GM12878 (cell line): Measurements from ENCODE around the gene CHRNB2. TPM values are rescaled to one million over a fixed set of nuclear protein-coding genes. Genes with fewer than 3 reads are reported as not detected.

Experiments
- CEBPB ChIP-seq, 2 experiments: fragments of 150-350 bp in 1 of 2; IDR thresholded peaks; 2 replicates each; pipeline ENCODE4 v1.6.1; 2012 to 2014; ENCODE audit warnings: low read depth in 2 of 2, low read length in 2 of 2, borderline replicate concordance in 1 of 2, inconsistent platforms in 1 of 2
- ETV6 ChIP-seq, 2 experiments: fragments of 450-650 bp in 1 of 2; IDR thresholded peaks in 1 of 2; conservative IDR thresholded peaks in 1 of 2; 2 replicates each; pipeline ENCODE4 v1.6.1; 2014; ENCODE audit warnings: antibody characterized with exemption in 1 of 2, borderline replicate concordance in 1 of 2, low read depth in 1 of 2, mild to moderate bottlenecking in 1 of 2, moderate library complexity in 1 of 2
- FOXK2 ChIP-seq: fragments of 450-650 bp; IDR thresholded peaks from 2 replicates; pipeline ENCODE4 v1.6.1; 2017; ENCODE audit warnings: mild to moderate bottlenecking, moderate library complexity
- IKZF2 ChIP-seq, 2 experiments: fragments of 450-650 bp; IDR thresholded peaks; 2 replicates each; pipeline ENCODE4 v1.6.1; 2017; ENCODE audit warnings: mild to moderate bottlenecking in 2 of 2, moderate library complexity in 2 of 2
- NBN ChIP-seq: fragments of 450-650 bp; IDR thresholded peaks from 2 replicates; pipeline ENCODE4 v1.6.1; 2016
- NR2F1 ChIP-seq: fragments of 450-650 bp; conservative IDR thresholded peaks from 2 replicates; pipeline ENCODE4 v1.6.1; 2017; ENCODE audit warnings: mild to moderate bottlenecking
- PAX8 ChIP-seq: fragments of 450-650 bp; IDR thresholded peaks from 2 replicates; pipeline ENCODE4 v1.6.1; 2017; ENCODE audit warnings: mild to moderate bottlenecking, moderate library complexity
- POLR2A ChIP-seq: IDR thresholded peaks from 2 replicates; pipeline ENCODE4 v1.6.1; 2011; ENCODE audit warnings: low read depth, mild to moderate bottlenecking, low read length
- POU2F2 ChIP-seq: IDR thresholded peaks from 3 replicates; pipeline ENCODE4 v1.6.1; 2011; ENCODE audit warnings: low read depth, mild to moderate bottlenecking, low read length, borderline replicate concordance
- SIN3A ChIP-seq: IDR thresholded peaks from 2 replicates; pipeline ENCODE4 v1.6.1; 2012; ENCODE audit warnings: low read depth, low read length, improper control_type of control experiment
- SP1 ChIP-seq: IDR thresholded peaks from one replicate; pipeline ENCODE4 v1.6.1; 2011; ENCODE audit warnings: low read depth, low read length
- SRF ChIP-seq, 2 experiments: IDR thresholded peaks; 2 replicates each; pipeline ENCODE4 v1.6.1; 2011; ENCODE audit warnings: low read depth in 2 of 2, low read length in 2 of 2, mild to moderate bottlenecking in 1 of 2, moderate library complexity in 1 of 2
- SUZ12 ChIP-seq: fragments of 200-600 bp; sonication (generic); IDR thresholded peaks from one replicate; pipeline ENCODE4 v1.6.1; 2018; ENCODE audit warnings: antibody characterized with exemption, mild to moderate bottlenecking; ENCODE audit not compliant: unreplicated experiment
- WRNIP1 ChIP-seq: IDR thresholded peaks from 2 replicates; pipeline ENCODE4 v1.6.1; 2011; ENCODE audit warnings: low read depth, low read length, improper control_type of control experiment, borderline replicate concordance
- ZNF207 ChIP-seq: fragments of 450-650 bp; IDR thresholded peaks from 2 replicates; pipeline ENCODE4 v1.6.1; 2014; ENCODE audit warnings: antibody characterized with exemption, mild to moderate bottlenecking, borderline replicate concordance
- polyA plus RNA-seq, 11 experiments: library from polyadenylated mRNA; depleted of rRNA in 4 of 11; unstranded in 6 of 11; stranded (reverse) in 5 of 11; fragments of >200 nt; fragmentation: Nextera tagmentation in 4 of 11; fragmentation: Illumina TruSeq in 1 of 11; extraction: Ambion mirVana in 4 of 11; extraction: Trizol in 1 of 11; gene quantifications; 1 replicate in 1 of 11; 2 replicates in 10 of 11; pipeline versions ENCODE4 v1.2.1 to v1.2.3, GENCODE V29; 2011 to 2016; ENCODE audit warnings: inconsistent platforms in 2 of 11, missing spikeins in 2 of 11, low read depth in 1 of 11
- total RNA-seq, 4 experiments: library from RNA; depleted of rRNA in 3 of 4; stranded (reverse); fragments of >200 nt in 3 of 4; fragmentation: Illumina TruSeq in 1 of 4; extraction: Trizol in 1 of 4; gene quantifications; 2 replicates each; pipeline versions ENCODE4 v1.2.1 to v1.2.3, GENCODE V29; 2013 to 2021
- TF ChIP-seq, protein P1 (sequence below): fragments of 450-650 bp; IDR thresholded peaks from 2 replicates; pipeline ENCODE4 v1.6.1; 2016; ENCODE audit warnings: mild to moderate bottlenecking
- TF ChIP-seq, protein P2 (sequence below): fragments of 450-650 bp; IDR thresholded peaks from 2 replicates; pipeline ENCODE4 v1.6.1; 2017; ENCODE audit warnings: antibody characterized with exemption, mild to moderate bottlenecking, moderate library complexity
- TF ChIP-seq, protein P3 (sequence below): fragments of 450-650 bp; IDR thresholded peaks from 2 replicates; pipeline ENCODE4 v1.6.1; 2016; ENCODE audit warnings: mild to moderate bottlenecking, moderate library complexity, borderline replicate concordance

Gene CHRNB2
- total and polyA plus RNA-seq, 10 of the 15 experiments (the other 5 are each of a cell fraction or from before 2014, with no cell fraction given) = 0.01 to 0.11 (median 0.03) TPM; not detected in 6

DNA sequence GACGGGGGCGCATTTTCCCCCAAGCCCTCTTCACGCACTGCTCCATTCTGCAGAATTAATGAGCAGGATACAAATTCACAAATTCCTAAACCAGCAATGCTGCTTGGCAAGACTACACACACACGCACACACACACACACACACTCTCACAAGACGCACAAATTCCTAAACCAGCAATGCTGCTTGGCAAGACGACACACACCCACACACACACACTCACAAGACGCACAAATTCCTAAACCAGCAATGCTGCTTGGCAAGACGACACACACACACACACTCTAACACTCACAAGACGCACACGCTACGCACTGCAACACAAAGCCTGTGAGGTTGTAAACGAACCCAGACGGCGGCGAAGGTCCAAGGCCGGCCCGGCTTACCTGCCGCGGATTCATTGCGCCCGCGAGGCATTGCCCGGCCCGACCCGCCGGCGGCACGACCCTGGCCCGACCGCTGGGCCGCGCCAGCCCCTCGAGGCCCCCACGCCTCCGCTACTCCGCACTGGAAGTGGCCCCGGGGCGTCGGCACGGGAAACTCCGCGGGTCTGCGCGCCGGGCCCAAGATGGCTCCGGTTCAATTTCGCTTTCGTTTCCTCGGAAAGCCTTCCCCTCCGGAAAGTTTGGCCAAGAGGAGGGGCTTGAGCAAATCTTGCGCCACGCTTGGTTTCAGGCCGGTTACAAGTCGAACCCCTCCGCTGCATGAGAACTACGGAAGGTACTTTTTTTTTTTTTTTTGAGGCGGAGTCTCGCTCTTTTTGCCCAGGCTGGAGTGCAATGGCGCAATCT lies 40.2 kb downstream of the CHRNB2 start, which contains the start of gene ADAR (continued):
- TF ChIP-seq ETV6 (conservative IDR thresholded peaks at IDR 0.05 in 1 of 2, IDR thresholded peaks at IDR 0.05 in 1 of 2; ENCODE audit: borderline replicate concordance in 1 of 2, low read depth in 1 of 2) (peak in 1 of 2 experiments; percentile 43; a peak in 1 of 4 replicates), POLR2A (peak; percentile 84), SRF (IDR thresholded peaks at IDR 0.05; ENCODE audit: low read depth in 2 of 2, low read length in 2 of 2) (peak in 1 of 2 experiments; percentile 49; a peak in 1 of 4 replicates), WRNIP1 (0 out of 2 replicates have a peak, but pooled peaks have one; percentile 89), SP1 (peak; percentile 46), SIN3A (no peak), PAX8 (no peak), IKZF2 (IDR thresholded peaks at IDR 0.05) (peak; percentile 47; a peak in 1 of 4 replicates), SUZ12 (no peak), NR2F1 (peak; percentile 69; the same call in 1 of the 2 replicates), POU2F2 (0 out of 3 replicates have a peak, but pooled peaks have one; percentile 58), NBN (peak; percentile 90), ZNF207 (peak; percentile 94), FOXK2 (no peak), CEBPB (IDR thresholded peaks at IDR 0.05; ENCODE audit: borderline replicate concordance in 1 of 2, low read depth in 2 of 2, low read length in 2 of 2) (peak in 1 of 2 experiments; percentile 49; a peak in 1 of 4 replicates)
- TF ChIP-seq, protein P1, sequence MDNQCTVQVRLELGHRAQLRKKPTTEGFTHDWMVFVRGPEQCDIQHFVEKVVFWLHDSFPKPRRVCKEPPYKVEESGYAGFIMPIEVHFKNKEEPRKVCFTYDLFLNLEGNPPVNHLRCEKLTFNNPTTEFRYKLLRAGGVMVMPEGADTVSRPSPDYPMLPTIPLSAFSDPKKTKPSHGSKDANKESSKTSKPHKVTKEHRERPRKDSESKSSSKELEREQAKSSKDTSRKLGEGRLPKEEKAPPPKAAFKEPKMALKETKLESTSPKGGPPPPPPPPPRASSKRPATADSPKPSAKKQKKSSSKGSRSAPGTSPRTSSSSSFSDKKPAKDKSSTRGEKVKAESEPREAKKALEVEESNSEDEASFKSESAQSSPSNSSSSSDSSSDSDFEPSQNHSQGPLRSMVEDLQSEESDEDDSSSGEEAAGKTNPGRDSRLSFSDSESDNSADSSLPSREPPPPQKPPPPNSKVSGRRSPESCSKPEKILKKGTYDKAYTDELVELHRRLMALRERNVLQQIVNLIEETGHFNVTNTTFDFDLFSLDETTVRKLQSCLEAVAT = peak; percentile 26
- TF ChIP-seq, protein P2, sequence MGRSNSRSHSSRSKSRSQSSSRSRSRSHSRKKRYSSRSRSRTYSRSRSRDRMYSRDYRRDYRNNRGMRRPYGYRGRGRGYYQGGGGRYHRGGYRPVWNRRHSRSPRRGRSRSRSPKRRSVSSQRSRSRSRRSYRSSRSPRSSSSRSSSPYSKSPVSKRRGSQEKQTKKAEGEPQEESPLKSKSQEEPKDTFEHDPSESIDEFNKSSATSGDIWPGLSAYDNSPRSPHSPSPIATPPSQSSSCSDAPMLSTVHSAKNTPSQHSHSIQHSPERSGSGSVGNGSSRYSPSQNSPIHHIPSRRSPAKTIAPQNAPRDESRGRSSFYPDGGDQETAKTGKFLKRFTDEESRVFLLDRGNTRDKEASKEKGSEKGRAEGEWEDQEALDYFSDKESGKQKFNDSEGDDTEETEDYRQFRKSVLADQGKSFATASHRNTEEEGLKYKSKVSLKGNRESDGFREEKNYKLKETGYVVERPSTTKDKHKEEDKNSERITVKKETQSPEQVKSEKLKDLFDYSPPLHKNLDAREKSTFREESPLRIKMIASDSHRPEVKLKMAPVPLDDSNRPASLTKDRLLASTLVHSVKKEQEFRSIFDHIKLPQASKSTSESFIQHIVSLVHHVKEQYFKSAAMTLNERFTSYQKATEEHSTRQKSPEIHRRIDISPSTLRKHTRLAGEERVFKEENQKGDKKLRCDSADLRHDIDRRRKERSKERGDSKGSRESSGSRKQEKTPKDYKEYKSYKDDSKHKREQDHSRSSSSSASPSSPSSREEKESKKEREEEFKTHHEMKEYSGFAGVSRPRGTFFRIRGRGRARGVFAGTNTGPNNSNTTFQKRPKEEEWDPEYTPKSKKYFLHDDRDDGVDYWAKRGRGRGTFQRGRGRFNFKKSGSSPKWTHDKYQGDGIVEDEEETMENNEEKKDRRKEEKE = no peak
- TF ChIP-seq, protein P3, sequence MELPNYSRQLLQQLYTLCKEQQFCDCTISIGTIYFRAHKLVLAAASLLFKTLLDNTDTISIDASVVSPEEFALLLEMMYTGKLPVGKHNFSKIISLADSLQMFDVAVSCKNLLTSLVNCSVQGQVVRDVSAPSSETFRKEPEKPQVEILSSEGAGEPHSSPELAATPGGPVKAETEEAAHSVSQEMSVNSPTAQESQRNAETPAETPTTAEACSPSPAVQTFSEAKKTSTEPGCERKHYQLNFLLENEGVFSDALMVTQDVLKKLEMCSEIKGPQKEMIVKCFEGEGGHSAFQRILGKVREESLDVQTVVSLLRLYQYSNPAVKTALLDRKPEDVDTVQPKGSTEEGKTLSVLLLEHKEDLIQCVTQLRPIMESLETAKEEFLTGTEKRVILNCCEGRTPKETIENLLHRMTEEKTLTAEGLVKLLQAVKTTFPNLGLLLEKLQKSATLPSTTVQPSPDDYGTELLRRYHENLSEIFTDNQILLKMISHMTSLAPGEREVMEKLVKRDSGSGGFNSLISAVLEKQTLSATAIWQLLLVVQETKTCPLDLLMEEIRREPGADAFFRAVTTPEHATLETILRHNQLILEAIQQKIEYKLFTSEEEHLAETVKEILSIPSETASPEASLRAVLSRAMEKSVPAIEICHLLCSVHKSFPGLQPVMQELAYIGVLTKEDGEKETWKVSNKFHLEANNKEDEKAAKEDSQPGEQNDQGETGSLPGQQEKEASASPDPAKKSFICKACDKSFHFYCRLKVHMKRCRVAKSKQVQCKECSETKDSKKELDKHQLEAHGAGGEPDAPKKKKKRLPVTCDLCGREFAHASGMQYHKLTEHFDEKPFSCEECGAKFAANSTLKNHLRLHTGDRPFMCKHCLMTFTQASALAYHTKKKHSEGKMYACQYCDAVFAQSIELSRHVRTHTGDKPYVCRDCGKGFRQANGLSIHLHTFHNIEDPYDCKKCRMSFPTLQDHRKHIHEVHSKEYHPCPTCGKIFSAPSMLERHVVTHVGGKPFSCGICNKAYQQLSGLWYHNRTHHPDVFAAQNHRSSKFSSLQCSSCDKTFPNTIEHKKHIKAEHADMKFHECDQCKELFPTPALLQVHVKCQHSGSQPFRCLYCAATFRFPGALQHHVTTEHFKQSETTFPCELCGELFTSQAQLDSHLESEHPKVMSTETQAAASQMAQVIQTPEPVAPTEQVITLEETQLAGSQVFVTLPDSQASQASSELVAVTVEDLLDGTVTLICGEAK = no peak
